C4-2B (cell line): ENCODE results near the gene PIGR.

Source experiments
- H3K27ac ChIP-seq: fragments of 450-650 bp; 2 replicates; pipeline ENCODE4 v1.5.1; 2017
- ZFX ChIP-seq: fragments of 450-650 bp; IDR thresholded peaks from 2 replicates; pipeline ENCODE4 v1.6.1; 2017
- TF ChIP-seq, protein P1 (sequence below): fragments of 450-650 bp; conservative IDR thresholded peaks from 2 replicates; pipeline ENCODE4 v1.5.1; 2017; ENCODE audit warnings: mild to moderate bottlenecking

Gene PIGR

DNA sequence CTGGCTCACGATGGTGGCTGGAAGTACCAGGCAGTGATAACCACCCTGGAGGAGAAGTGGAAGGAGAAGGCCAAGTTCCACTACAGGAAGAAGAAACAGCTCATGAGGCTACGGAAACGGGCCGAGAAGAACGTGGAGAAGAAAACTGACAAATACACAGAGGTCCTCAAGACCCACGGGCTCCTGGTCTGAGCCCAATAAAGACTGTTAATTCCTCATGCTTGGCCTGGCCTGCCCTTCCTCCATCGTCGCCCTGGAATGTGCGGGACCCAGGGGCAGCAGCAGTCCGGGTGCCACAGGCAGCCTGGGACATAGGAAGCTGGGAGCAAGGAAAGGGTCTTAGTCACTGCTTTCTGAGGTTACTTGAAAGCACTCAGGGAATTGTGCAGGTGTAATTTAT is 38.2 kb downstream of the PIGR start:
- TF ChIP-seq ZFX = no peak
- TF ChIP-seq, protein P1, sequence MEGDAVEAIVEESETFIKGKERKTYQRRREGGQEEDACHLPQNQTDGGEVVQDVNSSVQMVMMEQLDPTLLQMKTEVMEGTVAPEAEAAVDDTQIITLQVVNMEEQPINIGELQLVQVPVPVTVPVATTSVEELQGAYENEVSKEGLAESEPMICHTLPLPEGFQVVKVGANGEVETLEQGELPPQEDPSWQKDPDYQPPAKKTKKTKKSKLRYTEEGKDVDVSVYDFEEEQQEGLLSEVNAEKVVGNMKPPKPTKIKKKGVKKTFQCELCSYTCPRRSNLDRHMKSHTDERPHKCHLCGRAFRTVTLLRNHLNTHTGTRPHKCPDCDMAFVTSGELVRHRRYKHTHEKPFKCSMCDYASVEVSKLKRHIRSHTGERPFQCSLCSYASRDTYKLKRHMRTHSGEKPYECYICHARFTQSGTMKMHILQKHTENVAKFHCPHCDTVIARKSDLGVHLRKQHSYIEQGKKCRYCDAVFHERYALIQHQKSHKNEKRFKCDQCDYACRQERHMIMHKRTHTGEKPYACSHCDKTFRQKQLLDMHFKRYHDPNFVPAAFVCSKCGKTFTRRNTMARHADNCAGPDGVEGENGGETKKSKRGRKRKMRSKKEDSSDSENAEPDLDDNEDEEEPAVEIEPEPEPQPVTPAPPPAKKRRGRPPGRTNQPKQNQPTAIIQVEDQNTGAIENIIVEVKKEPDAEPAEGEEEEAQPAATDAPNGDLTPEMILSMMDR = no peak
- no peak overlapping the region for H3K27ac ChIP-seq

DNA sequence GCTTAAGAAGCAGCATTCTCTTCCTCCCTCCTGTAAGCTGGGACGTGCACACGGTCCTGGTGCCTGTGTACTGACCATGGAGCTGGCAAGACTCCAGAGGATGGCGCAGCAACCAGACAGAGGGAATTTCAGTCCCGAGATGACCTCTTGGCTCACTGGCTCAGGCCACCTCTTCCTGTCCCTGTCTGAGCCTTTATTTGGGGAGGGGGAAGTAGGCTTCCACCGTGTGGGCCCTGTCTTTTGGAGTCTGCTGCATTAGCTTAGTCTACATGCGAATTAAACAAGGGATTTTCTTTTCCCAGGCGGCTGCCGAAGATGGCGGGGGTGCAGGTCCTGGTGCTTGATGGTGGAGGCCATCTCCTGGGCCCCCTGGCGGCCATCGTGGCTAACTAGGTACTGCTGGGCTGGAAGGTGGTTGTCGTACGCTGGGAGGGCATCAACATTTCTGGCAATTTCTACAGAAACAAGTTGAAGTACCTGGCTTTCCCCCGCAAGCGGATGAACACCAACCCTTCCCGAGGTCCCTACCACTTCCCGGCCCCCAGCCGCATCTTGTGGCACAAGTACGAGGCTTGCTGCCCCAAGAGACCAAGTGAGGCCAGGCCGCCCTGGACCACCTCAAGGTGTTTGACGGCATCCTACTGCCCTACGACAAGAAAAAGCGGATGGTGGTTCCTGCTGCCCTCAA is 38.8 kb downstream of the PIGR start:
- H3K27ac ChIP-seq = no peak overlapping the region
- TF ChIP-seq, protein P1 = peak; percentile 57
- TF ChIP-seq ZFX = no peak

DNA sequence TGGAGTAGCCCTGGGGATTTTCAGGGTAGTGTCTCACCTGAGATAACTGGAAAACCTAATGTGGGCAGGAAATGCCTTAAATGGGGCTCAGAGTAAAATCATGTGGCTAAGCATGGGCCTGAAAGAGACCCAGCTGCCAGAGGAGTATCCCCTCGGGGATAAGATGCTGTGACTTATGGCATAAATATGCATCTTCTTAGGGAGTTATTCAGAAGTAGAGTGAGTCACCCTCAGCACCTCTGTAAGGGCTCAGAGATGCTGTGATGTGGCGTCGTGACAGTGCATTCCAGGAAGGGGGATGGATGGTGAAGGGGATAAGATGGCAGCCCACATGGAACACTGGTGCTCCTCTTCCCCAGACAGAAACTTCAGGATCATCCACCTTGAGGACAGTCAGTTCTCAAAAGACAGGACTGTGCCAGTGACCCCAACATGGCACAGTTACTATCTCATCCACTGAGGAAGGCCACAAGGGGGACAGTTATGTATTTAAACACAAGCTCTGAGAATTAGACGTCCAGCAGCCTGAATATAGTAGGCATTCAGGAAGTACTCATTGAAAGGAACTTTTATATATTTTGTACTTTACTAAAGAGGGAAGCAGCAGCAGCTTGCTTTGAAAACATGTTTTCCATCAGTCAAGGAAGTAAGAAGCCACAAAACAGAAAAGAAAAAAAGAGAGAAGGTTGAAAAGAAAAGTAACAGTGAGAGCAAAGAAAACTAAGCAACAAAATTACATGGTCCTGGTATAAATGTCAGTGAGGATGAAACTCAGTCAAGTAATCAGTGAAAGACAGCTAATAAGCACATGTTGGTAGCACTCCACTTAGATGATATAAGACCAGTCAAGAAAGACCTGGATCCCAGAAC is 40.7 kb downstream of the PIGR start:
- H3K27ac ChIP-seq = no peak overlapping the region
- no peak for TF ChIP-seq ZFX
- TF ChIP-seq, protein P1 = no peak

DNA sequence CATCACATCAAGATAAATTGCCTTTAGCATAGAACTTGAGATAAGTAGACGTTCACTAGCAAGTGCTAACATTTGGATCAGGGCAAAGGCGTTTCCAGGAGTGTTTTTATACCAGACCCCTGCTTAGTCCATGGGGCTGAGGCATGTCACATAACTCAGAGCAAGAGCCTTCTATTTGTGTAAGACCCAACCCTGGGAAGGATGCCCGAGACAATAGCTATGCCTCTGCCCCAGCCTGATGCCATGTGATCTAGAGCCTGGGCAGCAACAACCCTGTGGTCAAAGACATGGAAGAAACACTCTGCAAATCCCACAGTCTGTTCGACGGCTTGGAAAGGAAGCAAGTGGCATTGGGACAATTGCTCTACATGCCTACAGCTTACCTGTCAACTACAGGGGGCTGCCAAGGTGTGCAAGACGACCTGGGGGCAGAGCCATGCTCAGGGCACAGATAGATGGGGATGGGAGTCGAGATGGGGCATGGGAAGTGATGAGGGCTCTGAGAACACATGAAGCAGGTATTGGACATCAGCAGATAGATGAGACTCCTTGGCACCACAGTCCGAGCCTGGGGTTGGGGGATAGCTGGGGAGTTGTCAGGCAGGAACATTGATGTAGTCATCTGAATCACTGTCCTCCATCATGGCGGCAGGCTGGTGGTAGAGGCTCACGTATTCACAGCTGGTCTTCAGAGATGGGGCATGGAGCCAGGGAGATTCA is 41.7 kb downstream of the PIGR start:
- TF ChIP-seq, protein P1 = no peak
- TF ChIP-seq ZFX = no peak
- H3K27ac ChIP-seq = no peak overlapping the region

DNA sequence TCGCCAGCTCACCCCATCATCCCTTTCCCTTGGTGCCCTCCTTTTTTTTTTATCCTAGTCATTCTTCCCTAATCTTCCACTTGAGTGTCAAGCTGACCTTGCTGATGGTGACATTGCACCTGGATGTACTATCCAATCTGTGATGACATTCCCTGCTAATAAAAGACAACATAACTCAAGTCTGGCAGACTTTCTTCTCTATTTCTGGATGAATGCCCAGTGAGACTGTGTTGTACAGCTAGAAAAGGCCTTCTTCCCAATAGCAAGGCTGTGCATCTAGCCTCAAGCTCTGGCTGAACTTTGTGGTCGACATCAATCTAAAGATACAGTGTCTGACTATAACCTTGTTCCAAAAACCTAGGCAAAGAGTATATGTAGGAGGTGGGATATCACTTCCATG is 42.6 kb downstream of the PIGR start:
- TF ChIP-seq ZFX = no peak
- TF ChIP-seq, protein P1 = no peak
- peak overlapping the region; percentile 5; the same call in 1 of the 2 replicates for H3K27ac ChIP-seq

DNA sequence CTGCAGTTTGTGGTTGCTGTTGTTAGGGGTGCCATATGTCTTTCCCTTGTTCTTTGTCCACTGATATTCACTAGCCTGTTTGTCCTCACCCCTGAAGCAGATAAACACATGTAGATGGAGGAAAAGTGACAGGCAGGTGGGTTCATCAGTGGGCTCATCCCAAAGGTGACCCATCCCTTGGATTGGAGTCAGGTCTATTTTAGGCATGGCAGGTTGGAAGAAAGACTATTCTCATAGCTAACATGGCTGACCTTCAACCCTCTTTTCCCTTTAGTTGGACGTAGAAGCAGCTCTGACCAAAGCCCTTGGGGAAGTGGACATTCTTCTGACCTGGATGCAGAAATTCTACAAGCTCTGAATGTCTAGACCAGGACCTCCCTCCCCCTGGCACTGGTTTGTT is 43.6 kb downstream of the PIGR start:
- H3K27ac ChIP-seq = no peak overlapping the region; the same call in 1 of the 2 replicates
- TF ChIP-seq, protein P1 = no peak
- no peak for TF ChIP-seq ZFX
